ENCODE results near the gene OLR1.
A peak's percentile ranks its signal among the peaks of the same experiment; 100 is the strongest.
"Not testable (repeated sequence)": the region's sequence is repeated elsewhere in the genome, so short reads cannot be mapped to it uniquely, and the experiment has no call there.

OLR1 gene

DNA sequence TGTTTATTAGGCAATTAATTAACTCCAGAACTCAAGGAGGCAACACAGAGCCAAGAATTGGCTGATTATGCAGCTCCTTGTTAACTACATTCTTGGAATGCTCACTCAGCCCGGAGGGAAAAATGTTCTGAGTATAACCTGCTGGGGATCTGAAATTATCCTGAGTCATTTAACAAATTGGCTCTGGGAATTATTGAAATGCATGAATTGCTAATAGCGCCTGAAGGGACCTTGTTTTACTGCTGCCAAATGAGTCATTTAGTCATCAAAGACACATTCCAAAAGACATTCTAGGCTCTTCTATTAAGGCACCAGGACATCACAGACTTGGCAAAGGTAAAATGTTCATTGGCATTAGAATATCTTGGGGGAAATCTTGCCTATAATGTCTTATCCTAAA is 19.9 kb upstream of the OLR1 start:
- Histone ChIP-seq H3K27me3 (ENCODE audit: insufficient read depth, poor library complexity, severe bottlenecking) (no peaks in the 10 kb centered on the region), H3K4me3 (ENCODE audit: severe bottlenecking) (no peak overlapping the region), H3K36me3 (ENCODE audit: low read depth) (no peaks in the 10 kb centered on the region), H3K4me1 (ENCODE audit: insufficient read depth, poor library complexity, severe bottlenecking) (peaks cover 4% of the 10 kb centered on the region), H3K27ac (ENCODE audit: poor library complexity, severe bottlenecking) (no peak overlapping the region), H3K9me3 (ENCODE audit: severe bottlenecking) (no peaks in the 10 kb centered on the region)
- TF ChIP-seq, protein P1, sequence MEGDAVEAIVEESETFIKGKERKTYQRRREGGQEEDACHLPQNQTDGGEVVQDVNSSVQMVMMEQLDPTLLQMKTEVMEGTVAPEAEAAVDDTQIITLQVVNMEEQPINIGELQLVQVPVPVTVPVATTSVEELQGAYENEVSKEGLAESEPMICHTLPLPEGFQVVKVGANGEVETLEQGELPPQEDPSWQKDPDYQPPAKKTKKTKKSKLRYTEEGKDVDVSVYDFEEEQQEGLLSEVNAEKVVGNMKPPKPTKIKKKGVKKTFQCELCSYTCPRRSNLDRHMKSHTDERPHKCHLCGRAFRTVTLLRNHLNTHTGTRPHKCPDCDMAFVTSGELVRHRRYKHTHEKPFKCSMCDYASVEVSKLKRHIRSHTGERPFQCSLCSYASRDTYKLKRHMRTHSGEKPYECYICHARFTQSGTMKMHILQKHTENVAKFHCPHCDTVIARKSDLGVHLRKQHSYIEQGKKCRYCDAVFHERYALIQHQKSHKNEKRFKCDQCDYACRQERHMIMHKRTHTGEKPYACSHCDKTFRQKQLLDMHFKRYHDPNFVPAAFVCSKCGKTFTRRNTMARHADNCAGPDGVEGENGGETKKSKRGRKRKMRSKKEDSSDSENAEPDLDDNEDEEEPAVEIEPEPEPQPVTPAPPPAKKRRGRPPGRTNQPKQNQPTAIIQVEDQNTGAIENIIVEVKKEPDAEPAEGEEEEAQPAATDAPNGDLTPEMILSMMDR (IDR thresholded peaks at IDR 0.05; ENCODE audit: poor library complexity, severe bottlenecking), result no peak
- DNase-seq (ENCODE audit: low spot score), result no peak
- peak; percentile 56; the same call in 2 of the 3 replicates for ATAC-seq (ENCODE audit: low read depth)

DNA sequence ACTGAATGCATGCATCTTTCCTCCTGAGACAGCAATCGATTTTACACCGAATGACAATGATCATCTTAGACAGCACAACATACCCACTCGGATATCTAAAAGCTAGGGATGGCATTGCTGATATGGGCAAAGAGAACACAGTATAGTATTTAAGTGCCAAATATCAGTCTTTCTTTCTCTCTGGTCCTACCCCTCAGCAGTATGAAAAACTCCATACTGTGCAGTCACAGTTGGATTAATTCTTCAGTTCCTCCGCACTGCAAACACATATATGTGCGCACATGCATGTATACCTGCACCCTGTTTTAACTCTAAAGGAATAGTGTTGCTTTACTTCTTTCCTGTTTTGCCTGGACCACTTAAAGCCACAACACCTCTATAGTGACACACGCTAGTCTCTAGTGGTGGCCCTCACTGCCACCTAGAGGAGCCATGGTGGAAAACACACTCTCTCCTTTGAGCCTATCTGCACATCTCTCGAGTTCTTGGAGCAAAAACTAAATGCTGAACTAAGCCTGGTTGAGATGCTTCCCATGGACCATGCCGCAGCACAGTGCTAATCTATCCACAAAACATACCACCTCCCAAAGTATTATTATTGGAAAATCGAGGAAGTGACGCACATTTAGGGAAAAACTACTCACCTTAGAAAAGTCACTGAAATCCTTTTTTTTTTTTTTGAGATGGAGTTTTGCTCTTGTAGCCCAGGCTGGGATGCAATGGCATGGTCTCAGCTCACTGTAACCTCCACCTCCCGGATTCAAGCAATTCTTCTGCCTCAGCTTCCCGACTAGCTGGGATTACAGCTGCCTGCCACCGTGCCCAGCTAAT is 18.8 kb upstream of the OLR1 start:
- no peak overlapping the region for H3K27ac ChIP-seq (ENCODE audit: poor library complexity, severe bottlenecking)
- H3K4me3 ChIP-seq (ENCODE audit: severe bottlenecking), result no peak overlapping the region
- DNase-seq (ENCODE audit: low spot score) (no peak), ATAC-seq (ENCODE audit: low read depth) (peak; percentile 71)
- peaks cover 4% of the 10 kb centered on the region for H3K4me1 ChIP-seq (ENCODE audit: insufficient read depth, poor library complexity, severe bottlenecking)
- H3K9me3 ChIP-seq (ENCODE audit: severe bottlenecking), result no peaks in the 10 kb centered on the region
- no peaks in the 10 kb centered on the region for H3K27me3 ChIP-seq (ENCODE audit: insufficient read depth, poor library complexity, severe bottlenecking)
- no peaks in the 10 kb centered on the region for H3K36me3 ChIP-seq (ENCODE audit: low read depth)
- TF ChIP-seq, protein P1 (IDR thresholded peaks at IDR 0.05; ENCODE audit: poor library complexity, severe bottlenecking), result peak; percentile 64

DNA sequence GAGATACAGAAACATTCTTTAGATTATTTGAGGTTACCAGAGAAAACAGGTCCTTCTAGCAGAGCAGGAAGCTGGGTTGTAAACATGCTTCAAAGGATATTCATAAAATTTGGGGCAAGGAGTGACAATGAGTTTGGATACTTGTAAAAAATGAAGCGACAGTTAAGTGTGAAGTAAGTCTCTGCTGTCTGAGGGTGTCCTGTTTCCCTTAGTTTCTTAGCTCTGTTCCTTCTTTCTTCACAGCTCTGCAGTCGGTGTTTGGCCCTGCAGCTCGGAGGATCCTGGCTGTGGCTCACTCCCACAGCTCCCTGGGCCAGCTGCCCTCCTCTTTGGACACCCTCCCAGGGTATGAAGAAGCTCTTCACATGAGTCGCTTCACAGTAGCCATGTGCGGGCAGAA is 17.7 kb upstream of the OLR1 start:
- H3K27ac ChIP-seq (ENCODE audit: poor library complexity, severe bottlenecking), result no peak overlapping the region
- H3K27me3 ChIP-seq (ENCODE audit: insufficient read depth, poor library complexity, severe bottlenecking), result no peaks in the 10 kb centered on the region
- no peaks in the 10 kb centered on the region for H3K9me3 ChIP-seq (ENCODE audit: severe bottlenecking)
- H3K4me1 ChIP-seq (ENCODE audit: insufficient read depth, poor library complexity, severe bottlenecking), result peaks cover 4% of the 10 kb centered on the region
- H3K36me3 ChIP-seq (ENCODE audit: low read depth), result no peaks in the 10 kb centered on the region
- no peak for DNase-seq (ENCODE audit: low spot score)
- no peak for ATAC-seq (ENCODE audit: low read depth)
- TF ChIP-seq, protein P1 (IDR thresholded peaks at IDR 0.05; ENCODE audit: poor library complexity, severe bottlenecking), result no peak
- no peak overlapping the region for H3K4me3 ChIP-seq (ENCODE audit: severe bottlenecking)

DNA sequence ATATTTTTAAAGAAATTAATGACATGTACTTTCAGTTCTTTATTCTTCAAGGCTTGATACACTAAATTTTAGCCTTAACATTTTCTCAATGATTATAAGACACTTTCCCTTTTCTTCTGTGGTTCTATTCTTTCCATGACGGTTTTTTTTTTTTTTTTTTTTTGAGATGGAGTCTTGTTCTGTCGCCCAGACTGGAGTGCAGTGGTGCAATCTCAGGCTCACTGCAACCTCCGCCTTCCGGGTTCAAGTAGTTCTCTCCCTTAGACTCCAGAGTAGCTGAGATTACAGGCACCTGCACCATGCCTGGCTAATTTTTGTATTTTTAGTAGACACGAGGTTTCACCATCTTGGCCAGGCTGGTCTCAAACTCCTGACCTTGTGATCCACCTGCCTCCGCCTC is 15.0 kb upstream of the OLR1 start:
- not testable (repeated sequence) for H3K9me3 ChIP-seq (ENCODE audit: severe bottlenecking); DNase-seq (ENCODE audit: low spot score); H3K27ac ChIP-seq (ENCODE audit: poor library complexity, severe bottlenecking); H3K36me3 ChIP-seq (ENCODE audit: low read depth); ATAC-seq (ENCODE audit: low read depth); H3K27me3 ChIP-seq (ENCODE audit: insufficient read depth, poor library complexity, severe bottlenecking); H3K4me3 ChIP-seq (ENCODE audit: severe bottlenecking)
- H3K4me1 ChIP-seq (ENCODE audit: insufficient read depth, poor library complexity, severe bottlenecking), result peaks cover 13% of the 10 kb centered on the region

DNA sequence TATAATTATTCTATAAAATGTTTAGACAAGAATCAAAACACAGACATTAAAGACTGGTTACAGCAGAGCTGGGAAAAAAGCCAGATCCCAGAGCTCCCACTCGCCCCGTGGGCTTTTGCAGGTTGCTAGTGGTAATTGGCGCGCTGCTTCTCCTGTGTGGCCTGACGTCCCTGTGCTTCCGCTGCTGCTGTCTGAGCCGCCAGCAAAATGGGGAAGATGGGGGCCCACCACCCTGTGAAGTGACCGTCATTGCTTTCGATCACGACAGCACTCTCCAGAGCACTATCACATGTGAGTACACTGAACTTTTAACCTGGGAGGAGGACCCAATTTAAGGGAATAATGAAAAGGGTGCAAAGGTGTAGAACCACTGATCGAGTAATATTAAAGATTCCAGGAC is 14.4 kb upstream of the OLR1 start:
- TF ChIP-seq, protein P1 (IDR thresholded peaks at IDR 0.05; ENCODE audit: poor library complexity, severe bottlenecking), result no peak
- Histone ChIP-seq H3K27ac (ENCODE audit: poor library complexity, severe bottlenecking) (no peak overlapping the region), H3K4me3 (ENCODE audit: severe bottlenecking) (no peak overlapping the region), H3K36me3 (ENCODE audit: low read depth) (no peaks in the 10 kb centered on the region), H3K27me3 (ENCODE audit: insufficient read depth, poor library complexity, severe bottlenecking) (no peaks in the 10 kb centered on the region), H3K4me1 (ENCODE audit: insufficient read depth, poor library complexity, severe bottlenecking) (peaks cover 9% of the 10 kb centered on the region), H3K9me3 (ENCODE audit: severe bottlenecking) (no peaks in the 10 kb centered on the region)
- DNase-seq (ENCODE audit: low spot score), result no peak
- ATAC-seq (ENCODE audit: low read depth), result no peak

All from RWPE2 (cell line).